ENCODE data around the gene TLNRD1.

The TLNRD1 gene

DNA sequence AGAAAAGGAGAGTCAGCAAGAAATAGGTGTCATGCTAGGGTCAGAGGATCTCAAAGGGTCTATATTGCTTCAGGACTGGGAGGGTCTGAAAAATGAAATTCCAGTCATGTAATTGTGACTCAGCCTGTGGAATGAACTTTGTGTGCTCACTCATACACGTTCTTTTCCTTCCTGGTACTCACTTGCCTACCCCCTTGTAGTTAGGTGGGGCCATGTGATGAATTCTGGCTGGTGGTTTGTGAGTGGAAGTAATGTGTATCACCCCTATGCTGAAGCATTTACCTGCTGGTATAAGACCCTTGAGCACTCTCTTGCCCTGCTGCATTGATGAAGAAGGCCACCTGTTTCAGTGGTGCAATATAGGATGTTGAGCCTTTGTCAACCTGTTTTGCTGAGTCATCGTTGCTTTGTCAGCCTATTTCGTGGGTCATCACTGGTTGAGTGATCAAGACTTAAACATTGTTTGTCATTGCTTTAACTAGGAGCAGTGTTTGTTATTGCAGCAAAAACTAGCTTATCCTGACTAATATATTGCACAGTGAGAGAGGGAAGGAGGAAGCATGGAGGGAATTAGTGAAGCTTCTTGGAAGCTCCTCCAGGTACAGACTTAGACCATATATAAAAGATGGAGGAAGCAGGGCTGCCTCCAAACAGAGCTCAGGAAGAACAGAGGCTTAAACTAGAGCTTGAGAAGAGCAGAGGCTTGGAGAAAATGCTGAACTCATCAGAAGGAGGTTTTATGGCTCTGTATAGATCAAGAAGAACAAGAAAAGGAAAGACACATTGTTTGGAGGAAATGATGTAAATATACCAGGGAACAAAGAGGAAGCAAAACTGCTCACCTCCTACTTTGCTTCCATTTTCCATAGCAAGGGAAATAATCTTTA lies 28.9 kb downstream of the TLNRD1 start:
- DNase-seq: no peak

DNA sequence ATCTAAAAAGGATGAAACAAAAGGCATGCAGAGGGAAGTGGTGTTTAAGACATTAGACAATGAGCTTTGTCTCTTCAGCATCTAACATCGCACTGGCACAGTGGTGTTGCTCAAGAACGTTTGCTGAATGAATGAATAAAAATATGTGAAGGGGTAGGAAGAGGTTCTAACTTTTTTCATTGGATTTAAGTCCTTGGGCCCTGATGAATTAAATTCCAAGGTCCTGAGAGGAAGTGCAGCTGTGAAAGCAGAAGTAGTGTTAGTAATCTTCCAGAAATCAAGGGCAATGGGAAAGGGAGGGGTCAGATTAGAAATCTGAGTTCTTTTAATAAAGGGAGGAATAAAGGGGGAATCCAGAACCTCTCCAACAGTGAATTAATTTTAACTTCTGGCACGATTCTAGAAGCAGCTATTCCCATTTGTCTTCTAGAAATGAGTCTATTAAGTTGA lies 29.6 kb downstream of the TLNRD1 start:
- DNase-seq: no peak

DNA sequence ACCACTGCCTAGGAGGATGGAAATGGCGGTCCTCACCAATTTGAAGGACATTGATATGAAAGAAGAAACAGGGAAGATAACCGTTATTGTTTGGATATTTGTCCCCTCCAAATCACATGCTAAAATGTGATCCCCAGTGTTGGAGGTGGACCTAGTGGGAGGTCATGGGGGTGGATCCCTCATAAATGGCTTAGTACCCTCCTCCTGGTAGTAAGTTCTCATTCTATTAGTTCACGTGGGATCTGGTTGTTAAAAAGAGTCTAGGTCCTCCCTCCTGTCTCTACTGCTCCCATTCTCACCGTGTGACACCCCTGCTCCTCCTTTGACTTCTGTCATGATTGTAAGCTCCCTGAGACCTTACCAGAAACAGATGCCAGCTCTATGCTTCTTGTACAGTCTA lies 30.5 kb downstream of the TLNRD1 start:
- DNase-seq: no peak

DNA sequence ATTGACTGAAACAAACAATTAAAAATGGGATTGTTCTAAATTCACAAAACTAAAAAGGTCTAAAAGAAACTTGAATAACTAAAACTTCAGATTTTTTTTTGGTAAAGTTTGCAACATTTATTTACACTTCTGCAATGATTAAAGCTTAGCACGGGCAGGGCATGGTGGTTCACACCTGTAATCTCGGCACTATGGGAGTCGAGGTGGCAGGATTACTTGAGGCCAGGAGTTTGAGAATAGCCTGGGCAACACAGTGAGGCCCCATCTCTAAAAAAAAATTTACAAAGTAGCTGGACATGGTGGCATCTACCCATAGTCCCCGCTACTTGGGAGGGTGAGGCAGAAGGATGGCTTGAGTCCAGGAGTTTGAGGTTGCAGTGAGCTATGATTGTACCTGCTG lies 31.6 kb downstream of the TLNRD1 start:
- DNase-seq: no peak

DNA sequence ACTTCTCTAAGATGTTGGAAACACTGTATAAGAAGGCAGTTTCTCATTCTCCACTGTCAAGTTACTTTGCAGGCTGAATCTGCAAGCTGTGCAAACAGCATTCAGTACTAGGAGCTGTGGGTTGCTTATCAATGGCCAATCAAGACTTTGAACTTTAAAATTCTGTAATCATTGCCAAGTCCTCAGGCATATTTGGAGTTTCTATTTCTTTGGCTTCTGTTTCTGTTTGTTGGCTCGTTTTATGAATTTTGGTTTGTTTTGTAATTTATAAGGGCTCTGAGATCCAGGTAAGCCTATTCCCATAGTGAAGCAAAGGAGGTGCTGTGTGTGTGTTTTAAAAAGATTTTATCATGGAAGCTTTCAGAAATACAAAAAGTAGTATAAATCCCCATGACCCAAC lies 32.1 kb downstream of the TLNRD1 start:
- no peak for DNase-seq

DNA sequence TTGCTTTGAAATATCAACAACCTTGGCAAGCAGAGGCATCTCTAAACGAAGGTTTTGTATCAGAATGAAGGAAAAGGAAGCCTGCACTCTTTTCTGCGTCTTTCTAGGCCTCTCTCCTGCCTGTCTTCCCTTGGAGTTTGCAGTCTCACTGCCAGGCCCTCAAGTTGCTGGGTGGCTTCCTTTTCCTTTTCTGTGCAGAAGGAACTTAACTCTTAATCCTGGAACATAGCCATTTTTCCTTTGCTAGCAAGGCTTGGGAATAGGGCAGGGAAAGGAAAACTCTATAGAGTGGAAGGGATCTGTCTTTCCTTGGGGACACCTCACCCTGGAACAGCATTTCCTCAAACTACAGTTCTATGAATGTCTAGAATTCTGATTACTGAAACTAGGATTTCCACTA lies 32.8 kb downstream of the TLNRD1 start:
- DNase-seq: no peak

DNA sequence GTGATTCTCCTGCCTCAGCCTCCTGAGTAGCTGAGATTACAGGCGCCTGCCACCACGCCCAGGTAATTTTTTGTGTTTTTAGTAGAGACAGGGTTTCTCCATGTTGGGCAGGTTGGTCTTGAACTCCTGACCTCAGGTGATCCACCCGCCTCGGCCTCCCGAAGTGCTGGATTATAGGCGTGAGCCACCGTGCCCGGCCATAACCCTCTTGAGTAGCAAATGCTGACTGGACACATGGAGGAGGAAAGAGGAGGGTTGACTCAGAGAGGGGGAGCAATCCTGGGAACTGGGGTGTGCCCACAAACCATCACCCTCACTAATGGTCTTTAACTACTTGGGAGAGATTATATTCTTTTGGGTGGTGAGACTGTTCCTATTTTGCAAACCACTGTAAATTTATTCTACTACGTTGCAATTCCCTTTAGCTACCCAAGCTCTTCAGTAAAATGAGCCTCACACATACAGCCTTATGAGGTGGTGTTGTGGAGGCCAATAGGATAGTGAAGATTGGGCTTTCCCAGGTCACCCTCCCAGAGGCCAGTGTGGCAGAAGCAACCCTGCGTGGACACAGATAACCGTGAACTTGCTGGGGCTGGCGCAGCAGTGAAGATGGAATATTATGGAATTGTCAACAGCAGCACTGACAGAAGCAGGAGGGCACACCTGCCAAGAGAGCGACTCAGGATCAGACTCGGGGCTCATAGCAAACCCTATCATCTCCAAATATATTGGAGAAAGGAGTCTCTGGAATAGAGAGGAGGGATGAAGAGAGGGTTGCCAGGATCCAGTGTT lies 37.4 kb downstream of the TLNRD1 start:
- DNase-seq: no peak

DNA sequence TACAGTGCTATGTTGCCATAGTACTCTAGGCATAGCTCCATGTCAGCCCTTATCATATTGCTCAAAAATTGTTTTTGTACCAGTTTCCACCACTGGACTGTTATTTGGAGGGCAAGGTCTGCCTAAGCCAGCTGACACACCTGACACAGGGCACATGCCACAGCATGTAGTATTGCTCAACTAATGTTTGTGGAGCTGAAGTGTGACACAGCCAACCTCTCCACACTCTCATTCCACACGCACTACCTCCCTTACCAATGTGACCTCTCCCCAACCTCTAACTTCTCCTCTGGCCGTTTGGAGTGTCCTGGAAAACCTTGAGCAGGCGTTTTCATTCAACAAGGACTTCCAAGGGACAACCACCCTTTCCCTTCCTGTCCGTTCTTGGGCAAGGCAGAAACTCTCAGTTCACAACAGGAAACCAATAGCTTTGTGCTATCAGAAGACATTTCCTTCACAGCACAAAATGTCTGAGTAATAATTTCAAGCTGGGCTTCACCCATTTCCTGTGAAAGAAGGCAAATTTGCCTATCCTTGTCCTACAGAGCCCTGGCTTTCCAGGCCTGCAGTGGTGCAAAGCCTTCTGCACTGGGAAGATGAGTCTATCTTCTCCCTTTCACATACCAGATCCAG lies 38.4 kb downstream of the TLNRD1 start:
- no peak for DNase-seq

DNA sequence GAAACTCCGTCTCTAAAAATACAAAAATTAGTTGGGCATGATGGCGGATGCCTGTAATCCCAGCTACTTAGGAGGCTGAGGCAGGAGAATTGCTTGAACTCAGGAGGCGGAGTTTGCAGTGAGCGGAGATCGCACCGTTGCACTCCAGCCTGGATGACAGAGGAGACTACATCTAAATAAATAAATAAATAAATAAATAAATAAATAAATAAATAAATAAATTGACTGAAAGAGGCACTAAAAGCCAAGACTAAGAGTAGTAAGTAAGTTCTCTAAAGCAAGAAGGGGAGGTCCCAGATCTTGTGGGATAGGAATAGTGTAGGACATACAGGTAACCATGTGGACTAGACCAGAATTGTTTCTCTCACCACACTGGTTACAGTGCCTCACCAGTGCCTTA lies 40.0 kb downstream of the TLNRD1 start:
- no peak for DNase-seq

DNA sequence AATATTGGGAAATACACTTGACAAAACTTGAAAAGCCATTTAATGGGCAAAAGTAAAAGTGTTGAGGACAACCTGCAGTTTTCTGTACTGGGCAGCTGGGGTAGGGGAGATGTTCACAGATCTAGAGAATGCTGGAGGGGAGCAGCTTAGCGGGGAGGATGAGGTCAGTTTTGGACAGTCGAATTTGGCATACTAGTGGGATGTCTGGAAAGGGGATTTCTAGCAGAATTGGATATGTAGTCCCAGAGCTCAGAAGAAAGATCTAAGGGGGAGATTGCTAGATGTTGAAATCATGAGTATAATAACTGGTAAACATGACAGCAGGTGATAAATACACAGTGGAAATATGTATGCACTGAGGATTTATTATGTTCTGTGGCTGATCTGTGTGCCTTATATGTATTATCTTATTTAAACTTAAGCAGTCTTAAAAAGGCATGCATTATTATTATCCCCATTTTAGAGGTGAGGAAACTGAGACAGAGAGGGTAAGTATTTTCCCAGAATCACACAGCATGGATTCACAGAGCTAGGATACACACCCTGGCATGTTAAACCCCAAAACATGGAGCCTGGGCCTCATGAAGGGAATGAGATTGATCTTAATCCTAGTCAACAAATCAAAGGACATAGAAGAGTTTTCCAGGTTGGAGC lies 42.7 kb downstream of the TLNRD1 start:
- DNase-seq: no peak

DNA sequence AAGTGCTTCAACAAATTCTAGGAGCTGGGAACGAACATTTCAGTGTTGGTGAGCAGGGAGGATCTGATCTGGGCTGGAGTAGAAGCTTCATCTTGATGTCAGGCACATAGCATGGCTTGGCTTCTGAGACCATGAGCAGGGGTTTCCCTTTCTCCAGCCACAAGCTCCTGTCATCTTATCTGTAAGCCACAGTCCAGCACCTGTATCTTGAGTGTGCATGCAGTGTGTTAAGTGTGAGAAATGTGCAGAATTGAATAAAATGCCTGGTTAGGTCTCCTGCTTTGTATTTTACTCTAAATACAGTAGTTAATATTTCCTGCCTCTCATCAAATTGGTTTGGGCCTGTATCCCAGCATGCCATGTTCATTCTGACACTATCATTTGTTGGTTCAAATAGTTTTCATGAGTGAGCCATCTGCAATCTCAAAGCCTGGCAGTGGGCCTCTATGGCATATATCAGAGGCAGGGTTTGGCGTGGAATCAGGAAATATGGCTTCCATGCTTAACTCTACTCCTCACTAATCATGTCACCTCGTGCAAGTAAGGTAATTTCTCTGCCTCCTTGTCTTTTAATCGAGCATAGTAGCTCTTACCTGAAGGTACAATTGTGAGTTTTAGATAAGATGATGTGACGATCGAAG lies 43.3 kb downstream of the TLNRD1 start:
- DNase-seq: no peak

DNA sequence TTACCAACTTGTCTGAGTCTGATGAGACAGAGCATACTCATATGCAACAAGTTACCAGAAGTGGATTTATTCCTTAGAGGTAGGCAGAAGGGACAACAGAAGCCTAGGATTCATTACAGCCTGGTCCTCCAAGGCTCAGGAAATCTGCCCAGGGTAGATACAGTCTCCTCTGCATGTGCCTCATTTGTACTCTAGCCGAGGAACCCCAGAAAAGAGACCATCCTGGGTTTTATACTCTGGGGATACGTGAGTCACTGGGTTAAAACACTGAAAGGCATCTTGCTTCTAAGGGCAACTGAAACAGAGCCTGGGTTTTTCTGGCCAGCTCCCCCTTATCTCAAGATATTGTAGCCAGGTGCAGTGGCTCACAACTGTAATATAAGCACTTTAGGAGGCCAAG lies 45.6 kb downstream of the TLNRD1 start:
- DNase-seq: no peak

DNA sequence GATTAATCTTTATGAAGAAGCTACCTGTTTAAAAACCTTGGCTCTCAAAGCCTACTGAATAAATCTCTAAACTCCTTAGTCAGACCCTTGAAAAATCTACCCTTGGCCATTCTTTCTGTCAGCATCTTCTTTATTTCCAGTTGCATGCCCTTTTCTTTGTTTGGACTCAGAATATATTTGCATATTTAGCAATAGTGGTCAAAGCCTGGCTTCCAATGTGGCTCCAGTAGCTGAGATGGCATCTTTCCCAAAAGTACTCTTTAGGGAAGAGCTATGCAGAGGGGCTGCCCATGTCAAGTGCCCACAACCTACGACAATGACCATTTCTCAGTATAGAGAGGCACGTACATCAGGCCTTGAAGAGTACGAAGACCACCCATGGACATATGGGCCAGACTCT lies 47.2 kb downstream of the TLNRD1 start:
- no peak for DNase-seq

DNA sequence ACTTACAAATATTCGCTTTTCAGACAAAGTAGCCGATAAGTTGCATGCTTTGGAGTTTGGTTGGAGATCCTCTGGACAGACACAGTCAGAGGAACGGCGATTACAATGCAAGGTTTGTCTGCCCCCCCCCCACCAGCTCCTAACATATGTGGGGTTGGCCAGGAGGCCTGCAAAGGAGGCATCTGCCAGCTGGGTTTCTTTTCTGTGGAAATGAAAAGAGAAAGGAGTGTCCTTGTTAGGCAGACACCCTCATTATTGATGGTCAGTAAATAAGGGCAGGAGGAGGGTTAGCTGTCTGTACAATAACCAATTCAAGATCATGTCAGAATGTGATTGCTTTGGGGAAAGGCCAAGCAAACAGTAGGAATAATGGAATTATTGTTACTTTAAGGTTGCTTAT lies 49.1 kb downstream of the TLNRD1 start:
- no peak for DNase-seq

DNA sequence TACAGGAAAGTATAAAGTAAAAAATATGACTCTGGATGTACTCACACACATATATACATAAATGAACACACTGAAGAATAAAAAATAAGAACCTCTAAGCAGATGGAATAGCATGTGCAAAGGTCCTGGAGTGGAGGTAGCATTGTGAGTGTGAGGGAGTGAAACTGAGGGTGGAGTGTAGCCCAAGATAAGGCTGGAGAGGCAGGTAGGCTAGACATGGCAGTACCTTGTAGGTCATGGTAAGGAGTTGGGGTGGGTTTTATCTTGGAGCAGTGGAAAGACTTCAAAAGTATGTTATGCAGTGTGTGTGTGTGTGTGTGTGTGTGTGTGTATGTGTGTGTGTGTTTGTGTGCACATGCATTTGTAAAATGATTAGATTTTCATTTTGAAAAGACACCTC lies 49.5 kb downstream of the TLNRD1 start:
- no peak for DNase-seq

DNA sequence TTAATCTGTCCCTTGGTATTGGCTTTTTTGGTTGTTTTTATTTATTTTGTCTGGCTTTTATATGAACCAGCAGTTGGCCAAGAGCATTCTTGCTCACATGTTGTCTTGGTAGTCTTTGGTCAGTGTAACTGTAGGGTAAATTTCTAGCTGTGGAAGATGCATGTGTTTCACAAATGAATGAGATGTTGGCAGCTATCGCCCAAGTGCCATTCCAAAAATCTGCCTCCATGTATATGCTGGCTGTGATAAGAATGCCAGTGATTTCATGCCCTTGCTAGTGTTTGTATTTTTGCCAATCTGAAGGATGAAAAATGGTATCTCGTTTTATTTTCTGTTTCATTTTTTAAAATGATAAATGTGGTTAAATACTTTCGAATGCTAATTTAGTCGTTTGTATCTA lies 50.1 kb downstream of the TLNRD1 start:
- DNase-seq: no peak

DNA sequence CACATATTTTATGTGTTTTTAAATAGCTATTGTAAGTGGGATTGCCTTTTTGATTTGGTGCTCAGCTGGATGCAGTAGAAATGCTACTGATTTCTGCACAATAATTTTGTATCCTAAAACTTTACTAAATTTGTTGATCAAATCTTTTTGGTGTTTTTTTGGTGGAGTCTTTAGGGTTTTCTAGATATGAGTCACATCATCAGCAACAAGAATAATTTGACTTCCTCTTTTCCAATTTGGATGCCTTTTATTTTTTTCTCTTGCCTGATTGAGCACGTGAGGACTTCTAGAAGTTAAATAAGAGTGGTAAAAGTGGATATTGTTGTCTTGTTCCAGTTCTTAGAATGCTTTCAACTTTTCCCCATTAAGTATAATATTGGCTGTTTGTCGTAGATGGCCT lies 51.3 kb downstream of the TLNRD1 start:
- DNase-seq: no peak

DNA sequence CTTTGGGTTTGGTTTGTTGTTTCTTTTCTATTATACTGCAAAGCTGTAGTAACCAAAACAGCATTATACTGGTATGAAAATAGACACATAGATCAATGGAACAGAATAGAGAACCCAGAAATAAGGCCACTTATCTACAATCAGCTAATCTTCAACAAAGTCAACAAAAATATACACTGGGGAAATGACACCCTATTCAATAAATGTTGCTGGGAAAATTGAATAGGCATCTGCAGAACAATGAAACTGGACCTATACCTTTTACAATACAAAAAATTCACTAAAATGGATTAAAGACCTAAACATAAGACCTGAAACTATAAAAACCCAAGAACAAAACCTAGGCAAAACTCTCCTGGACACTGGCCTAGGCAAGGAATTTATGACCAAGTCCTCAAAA lies 52.9 kb downstream of the TLNRD1 start:
- DNase-seq: no peak

DNA sequence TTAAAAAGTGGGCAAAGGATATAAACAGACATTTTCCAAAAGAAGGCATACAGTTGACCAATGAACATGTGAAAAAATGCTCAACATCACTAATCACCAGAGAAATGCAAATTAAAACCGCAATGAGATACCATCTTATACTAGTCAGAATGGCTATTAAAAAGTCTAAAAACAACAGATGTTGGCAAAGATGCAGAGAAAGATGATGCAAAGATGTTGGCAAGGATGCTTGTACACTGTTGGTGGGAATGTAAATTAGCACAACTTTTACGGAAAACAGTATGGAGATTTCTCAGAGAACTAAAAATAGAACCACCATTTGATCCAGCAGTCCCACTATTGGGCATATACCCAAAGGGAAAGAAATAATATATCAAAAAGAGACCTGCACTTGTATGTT lies 53.5 kb downstream of the TLNRD1 start:
- no peak for DNase-seq

All from CD4-positive, alpha-beta T cell treated with Interleukin-17A for 4 hours (primary cell).